ENCODE measurements around the gene STATH. TPM values are rescaled to one million over a fixed set of nuclear protein-coding genes. Genes with fewer than 3 reads are reported as not detected.

The STATH gene
- total and polyA plus RNA-seq, 2 of the 8 experiments (the other 6 are each of a cell fraction or from before 2014, with no cell fraction given): not detected

DNA sequence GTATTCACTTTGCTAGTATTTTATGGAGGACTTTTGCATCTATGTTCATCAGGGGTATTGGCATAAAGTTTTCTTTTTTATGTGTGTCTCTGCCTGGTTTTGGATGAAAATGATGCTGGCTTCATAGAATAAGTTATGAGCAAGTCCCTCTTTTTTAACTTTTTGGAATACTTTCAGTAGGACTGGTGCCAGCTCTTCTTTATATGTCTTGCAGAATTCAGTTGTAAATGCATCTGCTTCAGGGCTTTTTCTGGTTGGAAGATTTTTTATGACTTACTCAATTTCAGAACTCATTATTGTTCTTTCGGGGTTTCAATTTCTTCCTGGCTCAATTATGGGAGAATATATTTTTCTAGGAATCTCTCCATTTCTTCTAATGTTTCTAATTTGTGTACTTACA is 21.1 kb upstream of the STATH start:
- no peaks in the 10 kb centered on the region for H3K79me2 ChIP-seq (ENCODE audit: control insufficient read depth in 1 of 2, insufficient read depth in 2 of 2, low read length in 2 of 2)
- H3K56ac ChIP-seq (replicated peaks; ENCODE audit: insufficient read length, low read depth, low read length): no peak overlapping the region
- FAIRE-seq: no peak
- no peak overlapping the region for H2BK12ac ChIP-seq (ENCODE audit: low read depth, low read length)
- no peak for DNase-seq (ENCODE audit: low read depth in 1 of 2, low spot score in 2 of 2)
- no peak overlapping the region for H2AK5ac ChIP-seq (ENCODE audit: low read depth, low read length)
- no peak overlapping the region for H4K91ac ChIP-seq (replicated peaks; ENCODE audit: insufficient read length, low read length)
- ChIA-PET POLR2A (ENCODE audit: partially characterized antibody) (no interaction called here), CTCF (ENCODE audit: partially characterized antibody) (no interaction called here)
- H3K27ac ChIP-seq (ENCODE audit: low read depth, low read length): no peak overlapping the region
- no peak overlapping the region for H3K18ac ChIP-seq (ENCODE audit: extremely low read depth, low read length)
- H3K9ac ChIP-seq (replicated peaks in 1 of 4; ENCODE audit: extremely low read depth in 1 of 4, low read depth in 3 of 4, low read length in 3 of 4): no peak overlapping the region
- no peak overlapping the region for H2BK20ac ChIP-seq (ENCODE audit: low read length)
- H2BK15ac ChIP-seq (ENCODE audit: low read length): no peak overlapping the region
- H3K4me2 ChIP-seq (ENCODE audit: insufficient read depth in 1 of 2, low read depth in 2 of 2, low read length in 2 of 2): no peak overlapping the region
- H2BK120ac ChIP-seq (replicated peaks; ENCODE audit: low read depth, low read length): no peak overlapping the region
- no peaks in the 10 kb centered on the region for H3K27me3 ChIP-seq (replicated peaks in 1 of 4; ENCODE audit: control insufficient read depth in 3 of 4, extremely low read depth in 1 of 4, insufficient read depth in 3 of 4, low read length in 3 of 4)
- no peak overlapping the region for H3K14ac ChIP-seq (ENCODE audit: insufficient read length)
- no peak overlapping the region for H3K4me3 ChIP-seq (ENCODE audit: extremely low read depth in 1 of 4, insufficient read depth in 2 of 4, low read depth in 3 of 4, low read length in 4 of 4)
- WGBS, 2 experiments (ENCODE audit: extremely low coverage in 1 of 2, insufficient coverage in 1 of 2, insufficient read length in 1 of 2, insufficient replicate concordance in 2 of 2, low coverage in 1 of 2, low lambda C conversion rate in 2 of 2, missing lambda C conversion rate in 1 of 2): 94% methylated on average over 1 of the region's 1 CpG; no CpG with 5 or more reads in 1 of the 2 experiments
- no peaks in the 10 kb centered on the region for H3K36me3 ChIP-seq (ENCODE audit: control insufficient read depth in 2 of 4, insufficient read depth in 4 of 4, low read length in 3 of 4)
- no peaks in the 10 kb centered on the region for H3K79me1 ChIP-seq (ENCODE audit: low read depth, low read length)
- no peak overlapping the region for H2BK5ac ChIP-seq (ENCODE audit: low read depth, low read length)
- no peaks in the 10 kb centered on the region for H3K9me3 ChIP-seq (ENCODE audit: insufficient read depth in 2 of 2, low read depth in 1 of 2, low read length in 1 of 2)
- H4K8ac ChIP-seq (ENCODE audit: extremely low read depth, insufficient read depth, low read length): no peak overlapping the region
- no peak overlapping the region for H2AFZ ChIP-seq (ENCODE audit: low read length)
- H4K20me1 ChIP-seq (replicated peaks in 1 of 2; ENCODE audit: control insufficient read depth in 1 of 2, insufficient read depth in 2 of 2, low read length in 2 of 2): no peaks in the 10 kb centered on the region
- H3K23me2 ChIP-seq (ENCODE audit: low read depth, low read length): no peaks in the 10 kb centered on the region
- H4K5ac ChIP-seq (ENCODE audit: insufficient read length, low read depth, low read length): no peak overlapping the region
- H3K23ac ChIP-seq (ENCODE audit: insufficient read length): no peak overlapping the region
- H3K4me1 ChIP-seq (replicated peaks in 1 of 4; ENCODE audit: control insufficient read depth in 3 of 4, insufficient read depth in 4 of 4, low read length in 3 of 4): no peaks in the 10 kb centered on the region
- H3K4ac ChIP-seq (replicated peaks; ENCODE audit: insufficient read length, low read depth, low read length): no peak overlapping the region
- TF ChIP-seq SP4 (IDR thresholded peaks at IDR 0.05; ENCODE audit: low read length) (no peak), CTBP2 (IDR thresholded peaks at IDR 0.05; ENCODE audit: borderline replicate concordance, insufficient read depth, insufficient read length, low read length) (no peak), ATF2 (IDR thresholded peaks at IDR 0.05; ENCODE audit: low read length) (no peak), RBBP5 (IDR thresholded peaks at IDR 0.05; ENCODE audit: borderline replicate concordance, low read depth, low read length) (no peak), SAP30 (IDR thresholded peaks at IDR 0.05; ENCODE audit: insufficient read depth, insufficient replicate concordance, low read length) (no peak), KDM5A (IDR thresholded peaks at IDR 0.05; ENCODE audit: low read length) (no peak), MAX (IDR thresholded peaks at IDR 0.05) (no peak), EGR1 (IDR thresholded peaks at IDR 0.05; ENCODE audit: borderline replicate concordance, low read depth, low read length) (no peak), CREB1 (IDR thresholded peaks at IDR 0.05) (no peak)
